Measurements from ENCODE around the gene ATF6B. TPM values are rescaled to one million over a fixed set of nuclear protein-coding genes. Genes with fewer than 3 reads are reported as not detected.

The ATF6B gene
- total and polyA plus RNA-seq, 2 of the 13 experiments (the other 11 are each of a cell fraction or from before 2014, with no cell fraction given), result 18.1 to 44.0 TPM

DNA sequence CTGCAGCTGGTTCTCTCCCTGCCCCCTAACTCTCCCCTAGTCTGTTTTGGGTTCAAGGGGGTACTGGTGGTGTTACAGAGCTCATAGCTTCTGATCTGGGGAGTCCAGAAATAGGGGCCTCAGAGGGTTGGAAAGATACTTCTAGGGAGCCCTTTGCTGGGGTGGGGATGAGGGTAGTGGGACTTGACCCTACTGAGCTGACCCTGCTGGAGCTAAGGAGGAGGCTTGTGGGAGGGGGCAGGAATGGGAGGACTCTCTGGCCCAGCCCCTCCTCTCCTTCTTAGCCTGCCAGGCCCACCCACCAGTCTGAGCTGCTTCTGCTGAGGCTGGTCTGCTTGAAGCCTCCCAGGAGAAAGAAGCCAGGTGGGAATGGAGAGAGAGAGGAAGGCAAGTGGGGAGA, 36.2 kb upstream of the ATF6B start, which contains the start of gene EGFL8:
Gene EGFL8, plus strand, starts transcription at position 301 of the 400 bp plus-strand sequence. CDS start 1,571 bp downstream, outside the sequence.
- FAIRE-seq, result no peak
- H3K27ac ChIP-seq (ENCODE audit: extremely low read length, insufficient read depth, low read length), result no peak within 1 kb of the TSS
- DNase-seq (ENCODE audit: low spot score), result no peak
- no peaks in the 10 kb centered on the region for H3K27me3 ChIP-seq (ENCODE audit: control insufficient read depth in 1 of 2, insufficient read depth in 2 of 2, low read length in 2 of 2)
- no peaks in the 10 kb centered on the region for H3K9me3 ChIP-seq (ENCODE audit: low read length)
- CTCF ChIA-PET (ENCODE audit: low intra/inter-chr PET ratio, low total read pairs), result no interaction called here
- no peak within 1 kb of the TSS for H3K4me3 ChIP-seq (replicated peaks in 1 of 3; ENCODE audit: insufficient read depth in 1 of 3, low read depth in 2 of 3, low read length in 3 of 3)
- no peaks in the 10 kb centered on the region for H3K4me1 ChIP-seq (ENCODE audit: insufficient read depth, low read length)
- intact Hi-C loops (cut with micrococcal nuclease; ENCODE audit: unreplicated experiment), result no loop called here
- H3K9ac ChIP-seq (ENCODE audit: insufficient read depth, low read depth, low read length), result no peak within 1 kb of the TSS
- H3K4me2 ChIP-seq (ENCODE audit: low read depth, low read length), result no peak within 1 kb of the TSS
- H2AFZ ChIP-seq (ENCODE audit: low read length), result no peak within 1 kb of the TSS
- no TSS peak for BruUV-seq (replicated peaks)
- in situ Hi-C loops (cut with HindIII; ENCODE audit: extremely low pct_ligation_motif_present, low pct_unique_long_range_greater_than_20kb), result no loop called here
- ATAC-seq, result no peak
- POLR2A ChIA-PET, result interaction anchor here (1.2 kb wide), 1 partner anchor 10 kb away, joined by 3 read pairs; no protein-coding TSS in a partner anchor
- H3K36me3 ChIP-seq (replicated peaks in 1 of 2; ENCODE audit: control insufficient read depth in 1 of 2, insufficient read depth in 2 of 2, low read length in 2 of 2), result peaks cover 10 to 38% of the 10 kb centered on the region in 2 experiments
- H4K20me1 ChIP-seq (ENCODE audit: insufficient read depth, low read length), result no peaks in the 10 kb centered on the region
- no peaks in the 10 kb centered on the region for H3K79me2 ChIP-seq (ENCODE audit: insufficient read depth, low read length)
- no peak for TF ChIP-seq ZNF431 (CRISPR knock-in tag; IDR thresholded peaks at IDR 0.05; ENCODE audit: borderline replicate concordance, low read depth)
- no peak for TF ChIP-seq ZBTB33 (CRISPR knock-in tag; IDR thresholded peaks at IDR 0.05)
- TF ChIP-seq ERF (CRISPR knock-in tag; IDR thresholded peaks at IDR 0.05), result no peak
- TF ChIP-seq PHF8 (CRISPR knock-in tag; IDR thresholded peaks at IDR 0.05), result no peak
- TF ChIP-seq, protein P1, sequence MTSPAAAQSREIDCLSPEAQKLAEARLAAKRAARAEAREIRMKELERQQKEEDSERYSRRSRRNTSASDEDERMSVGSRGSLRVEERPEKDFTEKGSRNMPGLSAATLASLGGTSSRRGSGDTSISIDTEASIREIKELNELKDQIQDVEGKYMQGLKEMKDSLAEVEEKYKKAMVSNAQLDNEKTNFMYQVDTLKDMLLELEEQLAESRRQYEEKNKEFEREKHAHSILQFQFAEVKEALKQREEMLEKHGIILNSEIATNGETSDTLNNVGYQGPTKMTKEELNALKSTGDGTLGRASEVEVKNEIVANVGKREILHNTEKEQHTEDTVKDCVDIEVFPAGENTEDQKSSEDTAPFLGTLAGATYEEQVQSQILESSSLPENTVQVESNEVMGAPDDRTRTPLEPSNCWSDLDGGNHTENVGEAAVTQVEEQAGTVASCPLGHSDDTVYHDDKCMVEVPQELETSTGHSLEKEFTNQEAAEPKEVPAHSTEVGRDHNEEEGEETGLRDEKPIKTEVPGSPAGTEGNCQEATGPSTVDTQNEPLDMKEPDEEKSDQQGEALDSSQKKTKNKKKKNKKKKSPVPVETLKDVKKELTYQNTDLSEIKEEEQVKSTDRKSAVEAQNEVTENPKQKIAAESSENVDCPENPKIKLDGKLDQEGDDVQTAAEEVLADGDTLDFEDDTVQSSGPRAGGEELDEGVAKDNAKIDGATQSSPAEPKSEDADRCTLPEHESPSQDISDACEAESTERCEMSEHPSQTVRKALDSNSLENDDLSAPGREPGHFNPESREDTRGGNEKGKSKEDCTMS (CRISPR knock-in tag; conservative IDR thresholded peaks at IDR 0.05), result no peak
- no peak for TF ChIP-seq HIVEP1 (CRISPR knock-in tag; IDR thresholded peaks at IDR 0.05)
- TF ChIP-seq ZNF569 (CRISPR knock-in tag; IDR thresholded peaks at IDR 0.05; ENCODE audit: borderline replicate concordance), result no peak
- no peak for TF ChIP-seq HCFC1 (IDR thresholded peaks at IDR 0.05; ENCODE audit: low read depth, low read length)
- no peak for TF ChIP-seq ZFP37 (CRISPR knock-in tag; IDR thresholded peaks at IDR 0.05; ENCODE audit: borderline replicate concordance)
- TF ChIP-seq DMTF1 (CRISPR knock-in tag; IDR thresholded peaks at IDR 0.05), result no peak
- TF ChIP-seq, protein P2, sequence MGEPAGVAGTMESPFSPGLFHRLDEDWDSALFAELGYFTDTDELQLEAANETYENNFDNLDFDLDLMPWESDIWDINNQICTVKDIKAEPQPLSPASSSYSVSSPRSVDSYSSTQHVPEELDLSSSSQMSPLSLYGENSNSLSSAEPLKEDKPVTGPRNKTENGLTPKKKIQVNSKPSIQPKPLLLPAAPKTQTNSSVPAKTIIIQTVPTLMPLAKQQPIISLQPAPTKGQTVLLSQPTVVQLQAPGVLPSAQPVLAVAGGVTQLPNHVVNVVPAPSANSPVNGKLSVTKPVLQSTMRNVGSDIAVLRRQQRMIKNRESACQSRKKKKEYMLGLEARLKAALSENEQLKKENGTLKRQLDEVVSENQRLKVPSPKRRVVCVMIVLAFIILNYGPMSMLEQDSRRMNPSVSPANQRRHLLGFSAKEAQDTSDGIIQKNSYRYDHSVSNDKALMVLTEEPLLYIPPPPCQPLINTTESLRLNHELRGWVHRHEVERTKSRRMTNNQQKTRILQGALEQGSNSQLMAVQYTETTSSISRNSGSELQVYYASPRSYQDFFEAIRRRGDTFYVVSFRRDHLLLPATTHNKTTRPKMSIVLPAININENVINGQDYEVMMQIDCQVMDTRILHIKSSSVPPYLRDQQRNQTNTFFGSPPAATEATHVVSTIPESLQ (CRISPR knock-in tag; conservative IDR thresholded peaks at IDR 0.05), result no peak
- TF ChIP-seq AGO1 (IDR thresholded peaks at IDR 0.05; ENCODE audit: low read depth, low read length, poor library complexity, severe bottlenecking), result no peak
- no peak for TF ChIP-seq ESRRA (CRISPR knock-in tag; IDR thresholded peaks at IDR 0.05; ENCODE audit: low read depth)
- no peak for TF ChIP-seq E2F2 (CRISPR knock-in tag; IDR thresholded peaks at IDR 0.05; ENCODE audit: borderline replicate concordance)

All from HepG2 (cell line).